NCI-H526 (cell line): ENCODE data around the gene GRHL3.

Source experiments
- DNase-seq, 2 experiments: peaks; one replicate each; lab custom pipeline; 2025; lab: John Stamatoyannopoulos, UW

GRHL3 gene

GRCh38 chr1:24393892-24394291 is 74.7 kb downstream of the GRHL3 start:
- no peak for DNase-seq

- no peak for DNase-seq
Measured at GRCh38 chr1:24400065-24400464, 80.9 kb downstream of the GRHL3 start.

- DNase-seq: no peak
Measured at GRCh38 chr1:24403806-24404205, 84.6 kb downstream of the GRHL3 start.
